K562 (cell line): ENCODE measurements around the gene AMZ2. TPM values are rescaled to one million over a fixed set of nuclear protein-coding genes. Genes with fewer than 3 reads are reported as not detected.
"Not testable (repeated sequence)": the region's sequence is repeated elsewhere in the genome, so short reads cannot be mapped to it uniquely, and the experiment has no call there.

Experiments
- ATAC-seq: fragments of 200-7000 bp; cut with Tn5 transposase; 3 replicates; pipeline ENCODE4 v1.9.1; 2020; ENCODE audit warnings: moderate library complexity
- BruUV-seq: library from RNA; stranded (reverse); fragments of 400-500 nt; replicated peaks from 2 replicates; lab custom pipeline; 2021; lab: Mats Ljungman, UMichigan
- CTCF ChIA-PET: fragments of 300-600 bp; formaldehyde crosslinking; extraction: SDS; loops from one replicate; lab custom pipeline; 2021; ENCODE audit warnings: low intra/inter-chr PET ratio; lab: Yijun Ruan, JAX
- POLR2A ChIA-PET: fragments of 300-600, 350-650 bp; sonication (Branson Sonifier 250); formaldehyde crosslinking; extraction: SDS; loops from one replicate; lab custom pipeline; 2021; ENCODE audit warnings: antibody characterized with exemption, inconsistent platforms; lab: Yijun Ruan, JAX
- DNase-seq, 4 experiments: peaks; one replicate each; pipeline versions ENCODE4 v3.0.0 to v3.0.0-alpha.2; 2011 to 2018; ENCODE audit warnings: low spot score in 3 of 4, mixed read lengths in 3 of 4; ENCODE audit errors: extremely low read depth in 1 of 4
- FAIRE-seq: peaks from 2 replicates; lab custom pipeline; 2011; peaks lifted over from hg19 to GRCh38; lab: Jason Lieb, UNC
- H2AFZ ChIP-seq: 2 replicates; pipeline ENCODE4 v1.6.0; 2011; ENCODE audit warnings: low read depth, low read length, control low read depth, inconsistent platforms
- H3K27ac ChIP-seq: fragments of 200-600 bp; 3 replicates; pipeline ENCODE4 v1.8.0; 2011; ENCODE audit warnings: low read depth, mild to moderate bottlenecking, control low read depth, inconsistent platforms, low read length, moderate library complexity, mixed read lengths; ENCODE audit errors: extremely low read depth
- H3K27me3 ChIP-seq, 2 experiments: fragments of 300-600 bp in 1 of 2; 2 replicates in 1 of 2; 3 replicates in 1 of 2; pipeline versions ENCODE4 v1.6.0 to v1.8.0; 2011; ENCODE audit warnings: inconsistent platforms in 2 of 2, low read length in 2 of 2, mild to moderate bottlenecking in 1 of 2, mixed read lengths in 1 of 2, moderate library complexity in 1 of 2; ENCODE audit not compliant: control insufficient read depth in 2 of 2, insufficient read depth in 2 of 2
- H3K36me3 ChIP-seq: fragments of 300-600 bp; 3 replicates; pipeline ENCODE4 v1.8.0; 2011; ENCODE audit warnings: mild to moderate bottlenecking, low read length, inconsistent platforms; ENCODE audit not compliant: control insufficient read depth, insufficient read depth
- H3K4me1 ChIP-seq, 2 experiments: fragments of 200-600 bp in 1 of 2; replicated peaks in 1 of 2; 2 replicates in 1 of 2; 3 replicates in 1 of 2; pipeline versions ENCODE4 v1.5.1 to v1.8.0; 2011; ENCODE audit warnings: inconsistent platforms in 2 of 2, low read length in 2 of 2, mild to moderate bottlenecking in 1 of 2, mixed read lengths in 1 of 2, moderate library complexity in 1 of 2; ENCODE audit not compliant: control insufficient read depth in 2 of 2, insufficient read depth in 2 of 2
- H3K4me2 ChIP-seq: 2 replicates; pipeline ENCODE4 v1.6.1; 2011; ENCODE audit warnings: low read length, control low read depth, inconsistent platforms, mixed read lengths; ENCODE audit not compliant: insufficient read depth
- H3K4me3 ChIP-seq: fragments of 200-600 bp; sonication (generic), shearing (Covaris generic); 2 replicates; pipeline ENCODE4 v1.5.1; 2016; ENCODE audit warnings: control low read depth, inconsistent platforms
- H3K79me2 ChIP-seq: fragments of 200-600 bp; 3 replicates; pipeline ENCODE4 v1.8.0; 2011; ENCODE audit warnings: low read length, inconsistent platforms; ENCODE audit not compliant: control insufficient read depth, insufficient read depth
- H3K9ac ChIP-seq, 2 experiments: 2 replicates each; pipeline versions ENCODE4 v1.6.0 to v1.6.1; 2011; ENCODE audit warnings: low read depth in 2 of 2, low read length in 2 of 2, control low read depth in 1 of 2, inconsistent platforms in 1 of 2, mild to moderate bottlenecking in 1 of 2, mixed read lengths in 1 of 2; ENCODE audit not compliant: insufficient read depth in 1 of 2
- H3K9me1 ChIP-seq: one replicate; pipeline ENCODE4 v1.6.0; 2011; ENCODE audit warnings: inconsistent platforms, mild to moderate bottlenecking, low read length, moderate library complexity; ENCODE audit not compliant: control insufficient read depth, insufficient read depth
- H3K9me3 ChIP-seq: replicated peaks from 2 replicates; pipeline ENCODE4 v1.5.1; 2011; ENCODE audit warnings: low read depth, low read length, inconsistent platforms; ENCODE audit not compliant: control insufficient read depth, insufficient read depth
- H4K20me1 ChIP-seq: replicated peaks from 2 replicates; pipeline ENCODE4 v1.6.1; 2011; ENCODE audit warnings: low read length, inconsistent platforms, mixed read lengths; ENCODE audit not compliant: control insufficient read depth, insufficient read depth
- CBX3 ChIP-seq, 2 experiments: IDR thresholded peaks; 1 replicate in 1 of 2; 2 replicates in 1 of 2; pipeline ENCODE4 v1.6.1; 2012; ENCODE audit warnings: inconsistent platforms in 2 of 2, low read length in 2 of 2, borderline replicate concordance in 1 of 2, control low read depth in 1 of 2
- CEBPG ChIP-seq, 3 experiments: fragments of 200-800 bp in 1 of 3; sonication (Bioruptor generic) in 1 of 3; sonication (generic) in 1 of 3; formaldehyde crosslinking in 1 of 3; IDR thresholded peaks in 2 of 3; conservative IDR thresholded peaks in 1 of 3; 2 replicates each; pipeline versions ENCODE4 v1.6.1 to v1.8.0; 2016 to 2022; ENCODE audit warnings: missing compliant biosample characterization in 2 of 3, missing genetic modification characterization in 2 of 3, mild to moderate bottlenecking in 1 of 3, missing genetic modification reagents in 1 of 3
- DACH1 ChIP-seq: fragments of 450-650 bp; IDR thresholded peaks from 2 replicates; pipeline ENCODE4 v1.6.1; 2018; ENCODE audit not compliant: partially characterized antibody
- TCF3 ChIP-seq: sonication (generic); formaldehyde crosslinking; IDR thresholded peaks from 2 replicates; pipeline ENCODE4 v1.4.0; 2020; ENCODE audit warnings: mild to moderate bottlenecking, missing genetic modification reagents
- WHSC1 ChIP-seq: IDR thresholded peaks from one replicate; pipeline ENCODE4 v1.6.1; 2012; ENCODE audit warnings: low read length, control low read depth, inconsistent platforms
- WGBS: fragments of 100-300 bp; shearing (Covaris generic); methylation state at CpG from one replicate; pipeline ENCODE4 v1.1.6; 2016; ENCODE audit warnings: low coverage, mixed read lengths; ENCODE audit not compliant: insufficient coverage; ENCODE audit errors: missing lambda C conversion rate; 5-methylcytosine and 5-hydroxymethylcytosine counted together
- in situ Hi-C: fragments of 300-500 bp; cut with MboI; formaldehyde crosslinking; loops from 4 replicates; pipeline ENCODE4 v1.15.0; 2018; ENCODE audit warnings: inconsistent platforms, mixed read lengths
- intact Hi-C: fragments of 100-400 bp; cut with micrococcal nuclease; formaldehyde crosslinking; loops from 2 replicates; pipeline ENCODE4 v1.14.2; 2022
- polyA plus RNA-seq, 8 experiments: library from polyadenylated mRNA; depleted of rRNA in 4 of 8; stranded (reverse) in 5 of 8; unstranded in 3 of 8; fragments of >200 nt; fragmentation: Nextera tagmentation in 2 of 8; fragmentation: Illumina TruSeq in 1 of 8; extraction: Ambion mirVana in 2 of 8; extraction: Trizol in 1 of 8; gene quantifications; 2 replicates each; pipeline versions ENCODE4 v1.2.1 to v1.2.3, GENCODE V29; 2011 to 2014; ENCODE audit warnings: inconsistent platforms in 1 of 8, missing spikeins in 1 of 8
- total RNA-seq, 7 experiments: library from RNA; depleted of rRNA in 6 of 7; stranded (reverse); fragments of >200 nt in 6 of 7; fragmentation: Illumina TruSeq in 2 of 7; extraction: Trizol in 2 of 7; gene quantifications; 2 replicates each; pipeline versions ENCODE4 v1.2.1 to v1.2.3, GENCODE V29; 2011 to 2021; ENCODE audit warnings: low replicate concordance in 1 of 7

The AMZ2 gene
- total and polyA plus RNA-seq, 9 of the 15 experiments (the other 6 are each of a cell fraction or from before 2014, with no cell fraction given), result 22.6 to 92.2 (median 52.6) TPM

GRCh38 chr17:68256701-68257100, 8.9 kb downstream of the AMZ2 start:
- BruUV-seq, DNase-seq, POLR2A ChIA-PET, H3K27ac ChIP-seq, H3K9me1 ChIP-seq, H3K36me3 ChIP-seq, H3K4me2 ChIP-seq, H3K27me3 ChIP-seq, FAIRE-seq, H4K20me1 ChIP-seq, H2AFZ ChIP-seq, intact Hi-C loops, H3K4me3 ChIP-seq, ATAC-seq, H3K9ac ChIP-seq, H3K9me3 ChIP-seq, H3K79me2 ChIP-seq: not testable (repeated sequence)
- in situ Hi-C loops, result loop anchor here (25.0 kb wide), 1 partner anchor 506 kb away; no protein-coding TSS in a partner anchor
- H3K4me1 ChIP-seq, result peaks cover 0 to 13% of the 10 kb centered on the region in 2 experiments; a peak in 3 of 5 replicates
- CTCF ChIA-PET, result interaction anchor here (0.6 kb wide), 1 partner anchor 13 kb away, joined by 3 read pairs; no protein-coding TSS in a partner anchor
- WGBS, result 75% methylated on average over 5 of the region's 5 CpGs

GRCh38 chr17:68257934-68258333, 10.1 kb downstream of the AMZ2 start:
- Histone ChIP-seq H3K4me2 (no peak overlapping the region), H3K27ac (no peak overlapping the region), H2AFZ (no peak overlapping the region), H3K4me3 (no peak overlapping the region), H3K79me2 (no peaks in the 10 kb centered on the region), H3K27me3 (no peaks in the 10 kb centered on the region), H3K9ac (no peak overlapping the region), H3K9me3 (no peaks in the 10 kb centered on the region), H4K20me1 (no peaks in the 10 kb centered on the region), H3K36me3 (peaks cover 3% of the 10 kb centered on the region; the same call in 1 of the 3 replicates), H3K9me1 (no peaks in the 10 kb centered on the region), H3K4me1 (peaks cover 0 to 13% of the 10 kb centered on the region in 2 experiments; a peak in 3 of 5 replicates)
- POLR2A ChIA-PET, result no interaction called here
- ATAC-seq, result no peak
- CTCF ChIA-PET, result no interaction called here
- TF ChIP-seq TCF3 (CRISPR knock-in tag) (no peak), CBX3 (IDR thresholded peaks at IDR 0.05; ENCODE audit: borderline replicate concordance in 1 of 2, low read length in 2 of 2) (no peak), CEBPG (CRISPR knock-in tag; IDR thresholded peaks at IDR 0.05) (no peak), CEBPG (tag; conservative IDR thresholded peaks at IDR 0.05 in 1 of 2, IDR thresholded peaks at IDR 0.05 in 1 of 2) (peak; percentile 28 to 79; a peak in 3 of 4 replicates), DACH1 (no peak), WHSC1 (no peak)
- in situ Hi-C loops, result loop anchor here (25.0 kb wide), 1 partner anchor 504 kb away; no protein-coding TSS in a partner anchor
- intact Hi-C loops, result no loop called here
- no peak for DNase-seq
- no TSS peak for BruUV-seq
- FAIRE-seq, result no peak

GRCh38 chr17:68258890-68259647, 11.2 kb downstream of the AMZ2 start:
- DNase-seq, H3K9ac ChIP-seq, CTCF ChIA-PET, BruUV-seq, H3K4me2 ChIP-seq, H3K79me2 ChIP-seq, POLR2A ChIA-PET, H3K27me3 ChIP-seq, H3K27ac ChIP-seq, H4K20me1 ChIP-seq, H3K9me1 ChIP-seq, H3K36me3 ChIP-seq, H2AFZ ChIP-seq, intact Hi-C loops, H3K9me3 ChIP-seq, H3K4me3 ChIP-seq: not testable (repeated sequence)
- ATAC-seq, result peak; percentile 63
- 83% methylated on average over 11 of the region's 44 CpGs for WGBS
- in situ Hi-C loops, result loop anchor here (25.0 kb wide), 1 partner anchor 503 kb away; no protein-coding TSS in a partner anchor
- H3K4me1 ChIP-seq, result peaks cover 0 to 13% of the 10 kb centered on the region in 2 experiments; a peak in 3 of 5 replicates
- peak; percentile 75 for FAIRE-seq
